Loucy (cell line): ENCODE measurements around the gene MYMK.

ENCODE experiments used
- EZH2phosphoT487 ChIP-seq: fragments of 200-600 bp; IDR thresholded peaks from 2 replicates; pipeline ENCODE4 v1.6.1; 2018; ENCODE audit warnings: antibody characterized with exemption, mild to moderate bottlenecking, moderate library complexity, borderline replicate concordance
- TF ChIP-seq, protein P1 (sequence below): fragments of 200-600 bp; sonication (generic); conservative IDR thresholded peaks from 2 replicates; pipeline ENCODE4 v1.5.1; 2014; ENCODE audit warnings: mild to moderate bottlenecking, antibody characterized with exemption, low read length

DNA sequence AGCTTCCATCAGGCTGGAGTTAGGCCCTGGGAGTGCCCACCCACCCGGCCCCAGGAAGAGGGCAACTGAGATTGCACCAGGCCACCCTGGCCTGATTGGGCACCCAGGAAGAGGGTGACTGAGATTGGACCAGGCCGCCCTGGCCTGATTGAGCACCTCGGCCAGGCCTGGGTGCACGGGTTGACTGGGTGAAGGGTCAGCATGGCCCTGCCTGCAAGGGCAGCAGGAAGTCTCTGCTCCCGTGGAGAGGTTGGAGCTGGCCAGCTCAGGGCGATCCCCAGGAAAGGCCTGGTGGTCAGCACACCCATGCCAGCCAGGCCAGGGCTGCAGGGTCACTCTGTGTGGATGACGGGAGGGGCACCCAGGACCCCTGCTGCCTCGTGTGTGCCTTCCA lies 21.5 kb upstream of the MYMK start:
- TF ChIP-seq, protein P1, sequence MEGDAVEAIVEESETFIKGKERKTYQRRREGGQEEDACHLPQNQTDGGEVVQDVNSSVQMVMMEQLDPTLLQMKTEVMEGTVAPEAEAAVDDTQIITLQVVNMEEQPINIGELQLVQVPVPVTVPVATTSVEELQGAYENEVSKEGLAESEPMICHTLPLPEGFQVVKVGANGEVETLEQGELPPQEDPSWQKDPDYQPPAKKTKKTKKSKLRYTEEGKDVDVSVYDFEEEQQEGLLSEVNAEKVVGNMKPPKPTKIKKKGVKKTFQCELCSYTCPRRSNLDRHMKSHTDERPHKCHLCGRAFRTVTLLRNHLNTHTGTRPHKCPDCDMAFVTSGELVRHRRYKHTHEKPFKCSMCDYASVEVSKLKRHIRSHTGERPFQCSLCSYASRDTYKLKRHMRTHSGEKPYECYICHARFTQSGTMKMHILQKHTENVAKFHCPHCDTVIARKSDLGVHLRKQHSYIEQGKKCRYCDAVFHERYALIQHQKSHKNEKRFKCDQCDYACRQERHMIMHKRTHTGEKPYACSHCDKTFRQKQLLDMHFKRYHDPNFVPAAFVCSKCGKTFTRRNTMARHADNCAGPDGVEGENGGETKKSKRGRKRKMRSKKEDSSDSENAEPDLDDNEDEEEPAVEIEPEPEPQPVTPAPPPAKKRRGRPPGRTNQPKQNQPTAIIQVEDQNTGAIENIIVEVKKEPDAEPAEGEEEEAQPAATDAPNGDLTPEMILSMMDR: no peak
- no peak for TF ChIP-seq EZH2phosphoT487
